A673 (cell line): Measurements from ENCODE around the gene AAR2. TPM values are rescaled to one million over a fixed set of nuclear protein-coding genes. Genes with fewer than 3 reads are reported as not detected.

ENCODE experiments used
- BruUV-seq: library from RNA; stranded (reverse); fragments of 400-500 nt; replicated peaks from 2 replicates; lab custom pipeline; 2021; lab: Mats Ljungman, UMichigan
- CTCF ChIA-PET: fragments of 300-600 bp; sonication (Branson Sonifier 250); formaldehyde crosslinking; loops from one replicate; lab custom pipeline; 2022; ENCODE audit warnings: antibody characterized with exemption; lab: Charles Lee
- POLR2A ChIA-PET: fragments of 300-600 bp; sonication (Branson Sonifier 250); formaldehyde crosslinking; loops from one replicate; lab custom pipeline; 2022; ENCODE audit warnings: antibody characterized with exemption; ENCODE audit not compliant: low non-redundant PET; lab: Charles Lee
- DNase-seq: peaks from one replicate; pipeline ENCODE4 v3.0.0-alpha.2; 2015; ENCODE audit warnings: low spot score
- H3K27ac ChIP-seq: fragments of 200-600 bp; sonication (generic); 2 replicates; pipeline ENCODE4 v1.5.1; 2016; ENCODE audit warnings: mixed run types, low read depth, mild to moderate bottlenecking, mixed read lengths, antibody characterized with exemption, low read length; ENCODE audit not compliant: poor library complexity, severe bottlenecking
- H3K27me3 ChIP-seq: fragments of 200-600 bp; sonication (generic); replicated peaks from 2 replicates; pipeline ENCODE4 v1.6.1; 2017; ENCODE audit warnings: mixed run types, low read depth, mild to moderate bottlenecking, mixed read lengths, antibody characterized with exemption, low read length; ENCODE audit not compliant: insufficient read depth, poor library complexity
- H3K36me3 ChIP-seq: fragments of 200-600 bp; sonication (generic); 2 replicates; pipeline ENCODE4 v1.6.1; 2016; ENCODE audit warnings: mixed run types, mild to moderate bottlenecking, mixed read lengths, antibody characterized with exemption, low read length; ENCODE audit not compliant: insufficient read depth, poor library complexity, severe bottlenecking
- H3K4me1 ChIP-seq: fragments of 200-600 bp; sonication (generic); 2 replicates; pipeline ENCODE4 v1.6.1; 2017; ENCODE audit warnings: mixed run types, mild to moderate bottlenecking, mixed read lengths, antibody characterized with exemption, low read length; ENCODE audit not compliant: insufficient read depth, poor library complexity, severe bottlenecking
- H3K4me3 ChIP-seq: fragments of 200-600 bp; sonication (generic); 2 replicates; pipeline ENCODE4 v1.5.1; 2016; ENCODE audit warnings: low read depth, mixed run types, mild to moderate bottlenecking, mixed read lengths, low read length; ENCODE audit not compliant: poor library complexity, severe bottlenecking
- H3K9me3 ChIP-seq: fragments of 200-600 bp; sonication (generic); 2 replicates; pipeline ENCODE4 v1.6.1; 2016; ENCODE audit warnings: mixed run types, low read depth, mild to moderate bottlenecking, mixed read lengths, antibody characterized with exemption, low read length; ENCODE audit not compliant: poor library complexity, severe bottlenecking
- CTCF ChIP-seq: fragments of 300-800, 200-600 bp; sonication (generic); conservative IDR thresholded peaks from 2 replicates; pipeline ENCODE4 v1.5.1; 2017; ENCODE audit warnings: low read depth, mild to moderate bottlenecking, antibody characterized with exemption, low read length, moderate library complexity, mixed read lengths
- EZH2 ChIP-seq: fragments of 200-600 bp; sonication (generic); IDR thresholded peaks from 2 replicates; pipeline ENCODE4 v1.6.1; 2017; ENCODE audit warnings: borderline replicate concordance, low read depth, mild to moderate bottlenecking, mixed read lengths, antibody characterized with exemption, low read length; ENCODE audit not compliant: poor library complexity, severe bottlenecking
- intact Hi-C: fragments of 100-400 bp; cut with micrococcal nuclease; formaldehyde crosslinking; loops from one replicate; pipeline ENCODE4 v1.10.0; 2022; ENCODE audit not compliant: unreplicated experiment
- total RNA-seq: library from RNA; stranded (reverse); gene quantifications from 2 replicates; pipeline ENCODE4 v1.2.3, GENCODE V29; 2021

Gene AAR2
- total RNA-seq, 1 experiment from 2014 or later: 33.6 TPM

GRCh38 chr20:36213362-36213761 is 22.9 kb upstream of the AAR2 start:
- no peaks in the 10 kb centered on the region for H3K36me3 ChIP-seq
- H3K4me1 ChIP-seq: no peaks in the 10 kb centered on the region
- no peaks in the 10 kb centered on the region for H3K27me3 ChIP-seq
- ChIA-PET POLR2A (interaction anchor here (0.5 kb wide), 1 partner anchor 1127 kb away, joined by 5 read pairs; no protein-coding TSS in a partner anchor), CTCF (interaction anchor here (1.7 kb wide), 1 partner anchor 226 kb away, joined by 4 read pairs; no protein-coding TSS in a partner anchor)
- TF ChIP-seq EZH2 (no peak), CTCF (no peak)
- H3K4me3 ChIP-seq: no peak overlapping the region
- no TSS peak for BruUV-seq
- DNase-seq: no peak
- intact Hi-C loops: loop anchor here (10.0 kb wide), 1 partner anchor 671 kb away; no protein-coding TSS in a partner anchor
- H3K9me3 ChIP-seq: no peaks in the 10 kb centered on the region
- H3K27ac ChIP-seq: no peak overlapping the region

GRCh38 chr20:36214684-36215256 is 21.5 kb upstream of the AAR2 start:
- no peaks in the 10 kb centered on the region for H3K9me3 ChIP-seq
- intact Hi-C loops: loop anchor here (1.0 to 10.0 kb wide), 2 partner anchors 225 to 670 kb away; no protein-coding TSS in a partner anchor
- no peaks in the 10 kb centered on the region for H3K27me3 ChIP-seq
- no peaks in the 10 kb centered on the region for H3K4me1 ChIP-seq
- peak; percentile 47 for DNase-seq
- POLR2A ChIA-PET: no interaction called here
- no TSS peak for BruUV-seq
- TF ChIP-seq EZH2 (no peak), CTCF (peak; percentile 67)
- CTCF ChIA-PET: no interaction called here
- H3K27ac ChIP-seq: no peak overlapping the region
- no peak overlapping the region for H3K4me3 ChIP-seq
- no peaks in the 10 kb centered on the region for H3K36me3 ChIP-seq

GRCh38 chr20:36215778-36216177 is 20.5 kb upstream of the AAR2 start:
- ChIA-PET CTCF (interaction anchor here (0.8 kb wide), 1 partner anchor 13 kb away, joined by 3 read pairs; no protein-coding TSS in a partner anchor), POLR2A (no interaction called here)
- Histone ChIP-seq H3K27me3 (no peaks in the 10 kb centered on the region), H3K4me3 (no peak overlapping the region), H3K27ac (no peak overlapping the region), H3K36me3 (no peaks in the 10 kb centered on the region), H3K4me1 (no peaks in the 10 kb centered on the region), H3K9me3 (no peaks in the 10 kb centered on the region)
- TF ChIP-seq EZH2 (no peak), CTCF (no peak)
- no TSS peak for BruUV-seq
- intact Hi-C loops: loop anchor here (10.0 kb wide), 1 partner anchor 669 kb away; no protein-coding TSS in a partner anchor
- no peak for DNase-seq
